Tibial nerve (tissue), 4 donors: ENCODE measurements around the gene SHISA8. TPM values are rescaled to one million over a fixed set of nuclear protein-coding genes. Genes with fewer than 3 reads are reported as not detected.

ENCODE experiments used
- DNase-seq, 2 donors: peaks; one replicate each; pipeline ENCODE4 v3.0.0-alpha.2; 2019; ENCODE audit warnings: low spot score in 2 of 2
- H3K27ac ChIP-seq, 4 donors: fragments of 200-600 bp; sonication (generic) in 3 of 4; one replicate each; pipeline ENCODE4 v1.5.1; 2017 to 2019; ENCODE audit warnings: mild to moderate bottlenecking in 1 of 4
- H3K27me3 ChIP-seq, 2 donors: fragments of 200-600 bp; sonication (generic) in 1 of 2; one replicate each; pipeline versions ENCODE4 v1.5.1 to v1.6.0; 2017 to 2019
- H3K36me3 ChIP-seq, 3 donors: fragments of 200-600 bp; sonication (generic); one replicate each; pipeline ENCODE4 v1.5.1; 2018 to 2019
- H3K4me1 ChIP-seq, 4 donors: fragments of 200-600 bp; sonication (generic) in 3 of 4; one replicate each; pipeline ENCODE4 v1.5.1; 2017 to 2019
- H3K4me3 ChIP-seq, 4 donors: fragments of 200-600 bp; sonication (generic) in 3 of 4; one replicate each; pipeline ENCODE4 v1.5.1; 2017 to 2019; ENCODE audit warnings: mild to moderate bottlenecking in 1 of 4, moderate library complexity in 1 of 4
- H3K9me3 ChIP-seq, 4 donors: fragments of 200-600 bp; sonication (generic) in 3 of 4; one replicate each; pipeline ENCODE4 v1.5.1; 2017 to 2019
- CTCF ChIP-seq, 5 experiments: fragments of 200-600 bp in 3 of 5; fragments of 450-650 bp in 2 of 5; sonication (generic) in 3 of 5; IDR thresholded peaks; one replicate each; pipeline ENCODE4 v1.5.1; 2016 to 2019; ENCODE audit warnings: antibody characterized with exemption in 5 of 5, mild to moderate bottlenecking in 3 of 5, moderate library complexity in 2 of 5
- EP300 ChIP-seq, 2 donors: sonication (generic); formaldehyde crosslinking; IDR thresholded peaks; one replicate each; pipeline ENCODE4 v1.6.1; 2017; ENCODE audit warnings: antibody characterized with exemption in 2 of 2, mild to moderate bottlenecking in 1 of 2
- WGBS, 2 donors: methylation state at CpG; one replicate each; pipeline ENCODE4 v1.1.5; 2018; 5-methylcytosine and 5-hydroxymethylcytosine counted together
- small RNA-seq: library from RNA; depleted of rRNA; stranded (forward); fragments of <200 nt; gene quantifications from one replicate; pipeline ENCODE3, GENCODE V24; 2016
- total RNA-seq, 4 donors: library from RNA; depleted of rRNA; stranded (reverse); fragments of >200 nt; gene quantifications; one replicate each; pipeline ENCODE4 v1.1.0, GENCODE V29; 2016

SHISA8 gene
- total RNA-seq, 4 donors from 2014 or later, result 3.3 TPM; not detected in 3

GRCh38 chr22:41862160-41862529 is 52.7 kb downstream of the SHISA8 start:
- Histone ChIP-seq H3K36me3 (peaks cover 0 to 12% (median 0%) of the 10 kb centered on the region in 3 donors), H3K27ac (peak overlapping the region; percentile 55 to 77 (median 68)), H3K4me1 (peaks cover 0 to 86% (median 31%) of the 10 kb centered on the region in 4 donors), H3K27me3 (no peaks in the 10 kb centered on the region), H3K4me3 (no peak overlapping the region), H3K9me3 (no peaks in the 10 kb centered on the region)
- TF ChIP-seq EP300 (IDR thresholded peaks at IDR 0.05) (no peak), CTCF (IDR thresholded peaks at IDR 0.05) (no peak)
- WGBS, 2 donors, result 21 to 37% methylated on average over 4 of the region's 4 CpGs
- DNase-seq, result no peak

Small RNAs within 50 kb of the gene (small RNA-seq; reads per million reads assigned to genes)
- gene MIR33A, result 1.8 reads per million, percentile 56 among the genes with 10 or more reads in this experiment

Other genes starting within 250 kb of the SHISA8 start
- 100 to 1,000 TPM in 1 of 4 donors, 10 to 100 TPM in 3; 66.3 to 104 (median 90.6) TPM for gene SNU13, start 226.2 kb downstream of the SHISA8 start, total RNA-seq
- gene MEI1, start 215.6 kb downstream of the SHISA8 start, total RNA-seq, result 1 to 10 TPM in 1 of 4 donors, under 1 TPM in 2, not detected in 1; under 0.01 to 1.8 (median 0.44) TPM
- 1 to 10 TPM; 6.5 to 9.6 (median 8.2) TPM for gene CCDC134, start 114.4 kb downstream of the SHISA8 start, total RNA-seq
- gene SREBF2, start 82.0 kb downstream of the SHISA8 start, total RNA-seq, result 100 to 1,000 TPM in 3 of 4 donors, 10 to 100 TPM in 1; 73.5 to 157 (median 129) TPM
- gene TNFRSF13C, start 11.7 kb upstream of the SHISA8 start, total RNA-seq, result under 1 TPM in 1 of 4 donors, not detected in 3; under 0.01 TPM
- 1 to 10 TPM in 2 of 4 donors, not detected in 2; 5.0 to 5.1 TPM for gene CENPM, start 32.1 kb upstream of the SHISA8 start, total RNA-seq
- gene SEPTIN3, start 54.4 kb upstream of the SHISA8 start, total RNA-seq, result 10 to 100 TPM; 24.3 to 37.9 (median 32.8) TPM
- 1 to 10 TPM; 3.0 to 6.8 (median 3.5) TPM for gene WBP2NL, start 83.7 kb upstream of the SHISA8 start, total RNA-seq
- gene NAGA, start 155.7 kb upstream of the SHISA8 start, total RNA-seq, result 10 to 100 TPM; 19.9 to 32.9 (median 30.0) TPM
- gene PHETA2, start 159.2 kb upstream of the SHISA8 start, total RNA-seq, result 10 to 100 TPM; 13.5 to 21.8 (median 16.0) TPM
- gene SMDT1, start 164.6 kb upstream of the SHISA8 start, total RNA-seq, result 10 to 100 TPM; 14.1 to 61.8 (median 21.5) TPM
- 10 to 100 TPM; 28.2 to 54.6 (median 44.9) TPM for gene NDUFA6, start 175.7 kb upstream of the SHISA8 start, total RNA-seq
- gene CYP2D6, start 215.7 kb upstream of the SHISA8 start, total RNA-seq, result 1 to 10 TPM in 1 of 4 donors, under 1 TPM in 3; 0.30 to 1.1 (median 0.61) TPM